ENCODE measurements around the gene PRAC2.

DNA sequence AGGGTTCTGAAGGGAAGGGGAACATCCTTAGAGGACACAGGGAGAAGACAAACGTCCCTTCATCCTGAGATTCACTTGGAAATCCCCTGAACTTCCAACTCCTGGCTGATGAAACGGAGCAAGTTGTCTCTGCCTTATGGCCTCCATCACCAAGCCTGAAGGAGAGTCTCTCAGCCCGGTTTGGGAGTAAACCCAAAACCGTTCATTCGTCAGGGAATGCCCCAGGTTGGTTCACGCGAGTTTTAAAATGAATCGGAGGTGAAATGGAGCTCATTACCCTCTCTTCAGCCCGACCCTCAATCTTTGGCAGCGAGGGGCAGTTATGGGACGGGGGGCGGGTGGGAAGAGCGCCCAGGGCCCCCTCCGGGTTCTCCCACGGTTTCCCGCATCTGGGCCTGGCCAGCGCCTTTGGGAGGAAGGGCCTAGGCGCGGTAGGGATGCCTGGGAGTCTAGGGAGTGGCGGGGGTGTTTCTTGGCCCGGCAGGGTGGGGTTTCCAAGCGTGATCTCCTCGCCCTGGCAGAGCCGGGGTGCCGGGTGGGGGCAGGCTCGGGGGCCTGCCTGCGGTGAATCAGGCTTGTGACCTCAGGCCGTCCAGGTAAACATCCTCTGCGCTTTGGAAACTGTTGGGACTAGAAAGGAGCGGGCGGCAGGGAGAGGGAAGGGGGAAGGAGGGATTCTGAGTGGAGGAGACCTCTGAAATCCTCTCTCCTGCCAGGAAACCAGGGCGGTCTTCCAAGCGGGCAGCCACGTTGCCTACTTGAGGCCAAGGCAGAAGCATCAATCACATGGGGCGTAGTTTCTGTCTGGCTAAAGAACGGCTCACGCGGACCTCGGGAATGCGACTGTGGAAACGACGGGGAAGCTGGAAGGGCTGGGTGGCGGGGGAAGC, 29.7 kb downstream of the PRAC2 start:
- TF ChIP-seq REST (IDR thresholded peaks at IDR 0.05) = no peak
- TF ChIP-seq YY1 (IDR thresholded peaks at IDR 0.05) = no peak
- TF ChIP-seq, protein P1, sequence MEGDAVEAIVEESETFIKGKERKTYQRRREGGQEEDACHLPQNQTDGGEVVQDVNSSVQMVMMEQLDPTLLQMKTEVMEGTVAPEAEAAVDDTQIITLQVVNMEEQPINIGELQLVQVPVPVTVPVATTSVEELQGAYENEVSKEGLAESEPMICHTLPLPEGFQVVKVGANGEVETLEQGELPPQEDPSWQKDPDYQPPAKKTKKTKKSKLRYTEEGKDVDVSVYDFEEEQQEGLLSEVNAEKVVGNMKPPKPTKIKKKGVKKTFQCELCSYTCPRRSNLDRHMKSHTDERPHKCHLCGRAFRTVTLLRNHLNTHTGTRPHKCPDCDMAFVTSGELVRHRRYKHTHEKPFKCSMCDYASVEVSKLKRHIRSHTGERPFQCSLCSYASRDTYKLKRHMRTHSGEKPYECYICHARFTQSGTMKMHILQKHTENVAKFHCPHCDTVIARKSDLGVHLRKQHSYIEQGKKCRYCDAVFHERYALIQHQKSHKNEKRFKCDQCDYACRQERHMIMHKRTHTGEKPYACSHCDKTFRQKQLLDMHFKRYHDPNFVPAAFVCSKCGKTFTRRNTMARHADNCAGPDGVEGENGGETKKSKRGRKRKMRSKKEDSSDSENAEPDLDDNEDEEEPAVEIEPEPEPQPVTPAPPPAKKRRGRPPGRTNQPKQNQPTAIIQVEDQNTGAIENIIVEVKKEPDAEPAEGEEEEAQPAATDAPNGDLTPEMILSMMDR (IDR thresholded peaks at IDR 0.05; ENCODE audit: low read depth, low read length, missing input control) = no peak
- TF ChIP-seq RAD21 (IDR thresholded peaks at IDR 0.05) = no peak
- TF ChIP-seq, protein P2, sequence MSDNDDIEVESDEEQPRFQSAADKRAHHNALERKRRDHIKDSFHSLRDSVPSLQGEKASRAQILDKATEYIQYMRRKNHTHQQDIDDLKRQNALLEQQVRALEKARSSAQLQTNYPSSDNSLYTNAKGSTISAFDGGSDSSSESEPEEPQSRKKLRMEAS (IDR thresholded peaks at IDR 0.05) = no peak
- no peak for TF ChIP-seq JUND (IDR thresholded peaks at IDR 0.05)
- no peak for TF ChIP-seq EGR1 (IDR thresholded peaks at IDR 0.05; ENCODE audit: low read depth in 2 of 2)
- no peak for TF ChIP-seq ATF3 (IDR thresholded peaks at IDR 0.05)
- TF ChIP-seq GABPA (IDR thresholded peaks at IDR 0.05 in 1 of 2, conservative IDR thresholded peaks at IDR 0.05 in 1 of 2) = no peak
- no peak for TF ChIP-seq TAF1 (conservative IDR thresholded peaks at IDR 0.05)
- no peak for TF ChIP-seq SP1 (IDR thresholded peaks at IDR 0.05)
- no peak for TF ChIP-seq NR2F2 (IDR thresholded peaks at IDR 0.05)
